ENCODE data around the gene OVCH1. TPM values are rescaled to one million over a fixed set of nuclear protein-coding genes. Genes with fewer than 3 reads are reported as not detected.
A peak's percentile ranks its signal among the peaks of the same experiment; 100 is the strongest.

The OVCH1 gene
- polyA plus RNA-seq, 1 experiment = 0.26 TPM

GRCh38 chr12:29431513-29431912, 66.0 kb downstream of the OVCH1 start:
- CTCF ChIA-PET = no interaction called here
- Histone ChIP-seq H3K9me3 (ENCODE audit: control insufficient read depth, insufficient read depth, low read length) (no peaks in the 10 kb centered on the region), H3K27ac (ENCODE audit: low read depth, low read length) (no peak overlapping the region), H3K27me3 (ENCODE audit: control insufficient read depth, insufficient read depth, low read length) (peaks cover 2% of the 10 kb centered on the region), H3K4me3 (ENCODE audit: low read depth, low read length) (no peak overlapping the region)
- TF ChIP-seq CTCF (IDR thresholded peaks at IDR 0.05; ENCODE audit: low read depth, low read length) = no peak
- DNase-seq (ENCODE audit: low read depth, low spot score) = no peak
- POLR2A ChIA-PET = no interaction called here

- Histone ChIP-seq H3K27ac (ENCODE audit: low read depth, low read length) (no peak overlapping the region), H3K9me3 (ENCODE audit: control insufficient read depth, insufficient read depth, low read length) (no peaks in the 10 kb centered on the region), H3K27me3 (ENCODE audit: control insufficient read depth, insufficient read depth, low read length) (peaks cover 2% of the 10 kb centered on the region), H3K4me3 (ENCODE audit: low read depth, low read length) (no peak overlapping the region)
- ChIA-PET CTCF (no interaction called here), POLR2A (no interaction called here)
- no peak for TF ChIP-seq CTCF (IDR thresholded peaks at IDR 0.05; ENCODE audit: low read depth, low read length)
- DNase-seq (ENCODE audit: low read depth, low spot score) = no peak
Measured at GRCh38 chr12:29430716-29431044, 66.8 kb downstream of the OVCH1 start.

GRCh38 chr12:29429999-29430715, 67.3 kb downstream of the OVCH1 start:
- Histone ChIP-seq H3K4me3 (ENCODE audit: low read depth, low read length) (no peak overlapping the region), H3K27me3 (ENCODE audit: control insufficient read depth, insufficient read depth, low read length) (peaks cover 2% of the 10 kb centered on the region), H3K9me3 (ENCODE audit: control insufficient read depth, insufficient read depth, low read length) (no peaks in the 10 kb centered on the region), H3K27ac (ENCODE audit: low read depth, low read length) (no peak overlapping the region)
- CTCF ChIA-PET = no interaction called here
- DNase-seq (ENCODE audit: low read depth, low spot score) = no peak
- no peak for TF ChIP-seq CTCF (IDR thresholded peaks at IDR 0.05; ENCODE audit: low read depth, low read length)
- POLR2A ChIA-PET = no interaction called here

- Histone ChIP-seq H3K27ac (ENCODE audit: low read depth, low read length) (no peak overlapping the region), H3K27me3 (ENCODE audit: control insufficient read depth, insufficient read depth, low read length) (peaks cover 2% of the 10 kb centered on the region), H3K4me3 (ENCODE audit: low read depth, low read length) (no peak overlapping the region), H3K9me3 (ENCODE audit: control insufficient read depth, insufficient read depth, low read length) (no peaks in the 10 kb centered on the region)
- DNase-seq (ENCODE audit: low read depth, low spot score) = peak; percentile 11
- ChIA-PET POLR2A (no interaction called here), CTCF (no interaction called here)
- TF ChIP-seq CTCF (IDR thresholded peaks at IDR 0.05; ENCODE audit: low read depth, low read length) = no peak
Measured at GRCh38 chr12:29428633-29429032, 68.9 kb downstream of the OVCH1 start.

GRCh38 chr12:29427964-29428363, 69.5 kb downstream of the OVCH1 start:
- H3K27ac ChIP-seq (ENCODE audit: low read depth, low read length) = no peak overlapping the region
- no peaks in the 10 kb centered on the region for H3K9me3 ChIP-seq (ENCODE audit: control insufficient read depth, insufficient read depth, low read length)
- H3K27me3 ChIP-seq (ENCODE audit: control insufficient read depth, insufficient read depth, low read length) = peaks cover 2% of the 10 kb centered on the region
- POLR2A ChIA-PET = no interaction called here
- TF ChIP-seq CTCF (IDR thresholded peaks at IDR 0.05; ENCODE audit: low read depth, low read length) = 0 out of 2 replicates have a peak, but pooled peaks have one; percentile 16
- DNase-seq (ENCODE audit: low read depth, low spot score) = no peak
- CTCF ChIA-PET = no interaction called here
- no peak overlapping the region for H3K4me3 ChIP-seq (ENCODE audit: low read depth, low read length)
